Mesothelial cell of epicardium (in vitro differentiated cells): ENCODE measurements around the gene TVP23A. TPM values are rescaled to one million over a fixed set of nuclear protein-coding genes. Genes with fewer than 3 reads are reported as not detected.
"Not testable (repeated sequence)": the region's sequence is repeated elsewhere in the genome, so short reads cannot be mapped to it uniquely, and the experiment has no call there.

ENCODE experiments used
- DNase-seq, 2 experiments: peaks; one replicate each; pipeline ENCODE4 v3.0.0; 2021; ENCODE audit warnings: low spot score in 2 of 2; ENCODE audit not compliant: unreplicated experiment in 2 of 2
- H3K27ac Mint-ChIP-seq: 2 replicates; pipeline ENCODE4 v1.8.0; 2021; ENCODE audit warnings: mixed read lengths
- H3K27me3 Mint-ChIP-seq: 2 replicates; pipeline ENCODE4 v1.8.0; 2021; ENCODE audit warnings: low read depth, mixed read lengths
- H3K36me3 Mint-ChIP-seq: 2 replicates; pipeline ENCODE4 v1.8.0; 2021; ENCODE audit warnings: mixed read lengths
- H3K4me1 Mint-ChIP-seq: 2 replicates; pipeline ENCODE4 v1.8.0; 2021; ENCODE audit warnings: mixed read lengths
- H3K4me3 Mint-ChIP-seq: 2 replicates; pipeline ENCODE4 v1.8.0; 2021; ENCODE audit warnings: mild to moderate bottlenecking, moderate library complexity, mixed read lengths
- H3K9me3 Mint-ChIP-seq: 2 replicates; pipeline ENCODE4 v1.8.0; 2021; ENCODE audit warnings: mixed read lengths
- CTCF ChIP-seq: fragments of 200-600 bp; sonication (generic); IDR thresholded peaks from one replicate; pipeline ENCODE4 v1.5.0; 2021; ENCODE audit warnings: antibody characterized with exemption; ENCODE audit not compliant: unreplicated experiment
- total RNA-seq: library from RNA; stranded (reverse); gene quantifications from 3 replicates; pipeline ENCODE4 v1.2.1, GENCODE V29; 2021

Gene TVP23A
- total RNA-seq, 1 donor from 2014 or later, result 9.5 TPM

GRCh38 chr16:10806698-10807097 is 11.9 kb downstream of the TVP23A start:
- H3K27ac Mint-ChIP-seq, result no peak overlapping the region
- no peak for TF ChIP-seq CTCF
- no peak for DNase-seq
- peaks cover 6% of the 10 kb centered on the region for H3K4me1 Mint-ChIP-seq
- H3K27me3 Mint-ChIP-seq, result no peaks in the 10 kb centered on the region
- no peak overlapping the region for H3K4me3 Mint-ChIP-seq
- H3K36me3 Mint-ChIP-seq, result peaks cover 10% of the 10 kb centered on the region
- peaks cover 9% of the 10 kb centered on the region for H3K9me3 Mint-ChIP-seq

GRCh38 chr16:10805334-10805733 is 13.3 kb downstream of the TVP23A start:
- no peak for TF ChIP-seq CTCF
- DNase-seq, result no peak
- no peak overlapping the region for H3K27ac Mint-ChIP-seq
- H3K4me3 Mint-ChIP-seq, result no peak overlapping the region
- peaks cover 5% of the 10 kb centered on the region for H3K9me3 Mint-ChIP-seq
- no peaks in the 10 kb centered on the region for H3K27me3 Mint-ChIP-seq
- peaks cover 6% of the 10 kb centered on the region for H3K4me1 Mint-ChIP-seq
- H3K36me3 Mint-ChIP-seq, result peaks cover 4% of the 10 kb centered on the region

GRCh38 chr16:10799736-10800135 is 18.9 kb downstream of the TVP23A start:
- no peak overlapping the region for H3K27ac Mint-ChIP-seq
- H3K4me1 Mint-ChIP-seq, result no peaks in the 10 kb centered on the region
- no peak for DNase-seq

GRCh38 chr16:10791048-10791447 is 27.5 kb downstream of the TVP23A start:
- Mint-ChIP-seq H3K36me3 (peaks cover 8% of the 10 kb centered on the region), H3K4me1 (peaks cover 7% of the 10 kb centered on the region), H3K27me3 (no peaks in the 10 kb centered on the region), H3K9me3 (peaks cover 7% of the 10 kb centered on the region), H3K27ac (no peak overlapping the region), H3K4me3 (no peak overlapping the region)
- TF ChIP-seq CTCF, result no peak
- DNase-seq, result no peak

More at GRCh38 chr16:10799736-10800135, 18.9 kb downstream of the TVP23A start:
- Mint-ChIP-seq H3K9me3 (no peaks in the 10 kb centered on the region), H3K27me3 (no peaks in the 10 kb centered on the region), H3K36me3 (peaks cover 4% of the 10 kb centered on the region), H3K4me3 (no peak overlapping the region)
- TF ChIP-seq CTCF, result no peak

- H3K4me3 Mint-ChIP-seq, H3K27me3 Mint-ChIP-seq, DNase-seq, H3K36me3 Mint-ChIP-seq, H3K9me3 Mint-ChIP-seq, H3K4me1 Mint-ChIP-seq: not testable (repeated sequence)
- peak overlapping the region; percentile 77 for H3K27ac Mint-ChIP-seq
These were observed 30.0 kb downstream of the TVP23A start for GRCh38 chr16:10788630-10789029.

GRCh38 chr16:10787304-10787703 is 31.3 kb downstream of the TVP23A start:
- H3K27ac Mint-ChIP-seq, result no peak overlapping the region
- peaks cover 3% of the 10 kb centered on the region for H3K36me3 Mint-ChIP-seq
- no peak for TF ChIP-seq CTCF

More at GRCh38 chr16:10787304-10787703, 31.3 kb downstream of the TVP23A start:
- no peak overlapping the region for H3K4me3 Mint-ChIP-seq
- no peak for DNase-seq
- peaks cover 4% of the 10 kb centered on the region for H3K9me3 Mint-ChIP-seq
- peaks cover 7% of the 10 kb centered on the region for H3K4me1 Mint-ChIP-seq
- H3K27me3 Mint-ChIP-seq, result no peaks in the 10 kb centered on the region
